GM15510 (cell line): ENCODE results near the gene SH3RF2.

Experiments used
- POLR2A ChIP-seq: IDR thresholded peaks from 3 replicates; pipeline ENCODE4 v1.6.1; 2011; ENCODE audit warnings: borderline replicate concordance; ENCODE audit not compliant: insufficient read length; ENCODE audit errors: extremely low read depth

SH3RF2 gene, protein sequence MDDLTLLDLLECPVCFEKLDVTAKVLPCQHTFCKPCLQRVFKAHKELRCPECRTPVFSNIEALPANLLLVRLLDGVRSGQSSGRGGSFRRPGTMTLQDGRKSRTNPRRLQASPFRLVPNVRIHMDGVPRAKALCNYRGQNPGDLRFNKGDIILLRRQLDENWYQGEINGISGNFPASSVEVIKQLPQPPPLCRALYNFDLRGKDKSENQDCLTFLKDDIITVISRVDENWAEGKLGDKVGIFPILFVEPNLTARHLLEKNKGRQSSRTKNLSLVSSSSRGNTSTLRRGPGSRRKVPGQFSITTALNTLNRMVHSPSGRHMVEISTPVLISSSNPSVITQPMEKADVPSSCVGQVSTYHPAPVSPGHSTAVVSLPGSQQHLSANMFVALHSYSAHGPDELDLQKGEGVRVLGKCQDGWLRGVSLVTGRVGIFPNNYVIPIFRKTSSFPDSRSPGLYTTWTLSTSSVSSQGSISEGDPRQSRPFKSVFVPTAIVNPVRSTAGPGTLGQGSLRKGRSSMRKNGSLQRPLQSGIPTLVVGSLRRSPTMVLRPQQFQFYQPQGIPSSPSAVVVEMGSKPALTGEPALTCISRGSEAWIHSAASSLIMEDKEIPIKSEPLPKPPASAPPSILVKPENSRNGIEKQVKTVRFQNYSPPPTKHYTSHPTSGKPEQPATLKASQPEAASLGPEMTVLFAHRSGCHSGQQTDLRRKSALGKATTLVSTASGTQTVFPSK

DNA sequence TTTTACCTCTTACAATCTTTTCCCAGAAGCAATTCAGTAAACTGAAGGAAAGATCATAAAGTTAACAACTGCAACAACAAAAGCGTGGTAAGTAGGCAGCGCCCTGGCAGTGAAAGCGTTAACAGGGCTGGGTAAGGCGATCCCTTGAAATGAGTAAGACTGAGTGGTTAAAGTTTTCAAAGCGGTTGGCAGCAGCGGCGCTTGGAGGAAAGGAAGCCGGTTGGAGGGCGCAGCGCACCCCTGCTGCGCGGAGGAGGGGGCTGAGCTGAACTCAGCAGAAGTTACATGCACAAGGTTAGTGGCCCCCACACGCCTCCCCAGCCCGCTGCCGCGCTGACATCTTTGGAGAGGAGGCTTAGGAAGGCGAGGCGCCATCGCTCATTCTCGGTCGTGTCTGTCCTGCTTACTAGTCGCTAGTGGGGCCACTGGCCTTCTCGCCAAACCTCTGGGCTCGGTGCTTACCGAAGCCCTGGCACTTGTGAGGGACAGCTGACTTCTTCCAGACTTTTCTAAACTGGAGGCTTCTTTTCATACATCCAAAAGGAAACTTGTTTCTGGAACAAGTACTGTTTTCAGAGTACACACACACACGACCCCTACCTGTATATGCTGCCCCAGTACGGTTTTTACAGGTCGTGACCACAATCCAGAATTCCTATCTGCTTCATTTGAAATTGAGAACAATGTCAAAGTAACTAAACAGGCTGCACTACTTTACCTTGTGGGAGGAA lies at the start of gene SH3RF2:
Gene SH3RF2 (plus strand): TSS at position 178 of the 731 bp plus-strand sequence. CDS start 1,351 bp downstream, outside the sequence.
- TF ChIP-seq POLR2A: no peak

DNA sequence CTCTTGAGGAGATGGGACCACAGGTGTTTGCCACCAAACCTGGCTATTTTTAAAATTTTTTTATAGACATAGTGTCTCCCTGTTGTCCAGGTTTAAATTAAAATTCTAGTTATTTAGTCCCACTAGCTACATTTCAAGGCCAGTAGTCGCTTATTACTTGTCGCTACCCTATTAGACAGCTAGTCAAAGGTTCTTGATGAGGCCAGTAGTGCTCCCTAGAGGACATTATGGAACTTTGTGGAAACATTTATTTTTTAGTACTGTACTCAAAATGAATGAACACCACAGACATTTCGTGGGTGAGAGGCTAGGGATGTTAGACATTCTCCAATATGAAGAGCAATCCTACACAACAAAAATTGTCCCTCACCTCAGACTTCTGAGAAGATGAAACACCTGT lies 49.2 kb upstream of the SH3RF2 start:
- TF ChIP-seq POLR2A: no peak

GRCh38 chr5:145887976-145888574 lies 48.3 kb upstream of the SH3RF2 start:
- no peak for TF ChIP-seq POLR2A

DNA sequence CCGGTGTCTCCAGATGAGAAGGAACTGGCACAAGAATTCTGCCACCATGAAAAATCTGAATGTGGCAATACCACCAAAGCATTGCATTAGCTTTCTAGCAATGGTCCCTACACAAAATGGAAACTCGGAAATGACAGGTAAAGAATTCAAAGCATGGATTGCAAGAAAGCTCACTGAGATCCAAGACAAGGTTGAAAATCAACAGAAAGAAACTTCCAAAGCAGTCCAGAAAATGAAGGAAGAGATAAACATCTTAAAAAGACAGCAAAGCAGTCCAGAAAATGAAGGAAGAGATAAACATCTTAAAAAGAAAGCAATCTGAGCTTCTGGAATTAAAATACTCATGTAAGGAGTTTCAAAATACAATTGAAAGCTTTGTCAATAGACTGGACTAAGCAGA lies 46.8 kb upstream of the SH3RF2 start:
- no peak for TF ChIP-seq POLR2A

DNA sequence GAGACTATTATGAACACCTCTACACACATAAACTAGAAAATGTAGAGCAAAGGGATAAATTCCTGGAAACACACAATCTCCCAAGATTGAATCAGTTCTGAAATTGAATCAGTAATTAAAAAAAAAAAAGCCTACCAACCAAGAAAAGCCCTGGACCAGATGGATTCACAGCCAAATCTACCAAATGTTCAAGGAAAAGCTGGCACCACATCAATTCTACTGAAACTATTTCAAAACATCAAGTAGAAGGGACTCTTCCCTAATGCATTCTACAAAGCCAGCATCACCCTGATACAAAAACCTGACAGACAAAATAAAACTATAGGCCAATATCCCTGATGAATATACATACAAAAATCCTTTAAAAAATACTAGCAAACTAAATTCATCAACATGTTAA lies 38.2 kb upstream of the SH3RF2 start:
- TF ChIP-seq POLR2A: no peak

- no peak for TF ChIP-seq POLR2A
Measured at GRCh38 chr5:145902421-145902820, 34.0 kb upstream of the SH3RF2 start.

- TF ChIP-seq POLR2A: no peak
Measured at GRCh38 chr5:145903113-145903512, 33.3 kb upstream of the SH3RF2 start.

DNA sequence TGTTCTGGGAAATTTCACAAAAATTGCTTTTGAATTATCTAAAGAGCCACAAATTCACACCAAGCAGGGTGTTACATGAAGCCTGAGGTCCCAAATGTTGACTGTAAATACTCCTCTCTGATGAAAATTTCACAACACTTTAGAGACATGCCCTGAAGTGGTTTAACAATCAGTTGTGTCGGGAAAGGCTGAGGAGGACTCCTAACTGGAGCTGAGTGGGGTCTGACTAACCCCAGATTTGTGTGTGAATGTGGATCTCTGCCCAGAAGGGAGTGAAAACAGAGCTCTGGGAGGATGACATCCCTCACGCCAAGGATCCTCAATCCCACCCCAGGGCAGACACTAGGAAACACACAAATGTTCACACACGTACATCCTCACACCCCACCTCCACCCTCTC lies 32.5 kb upstream of the SH3RF2 start:
- TF ChIP-seq POLR2A: no peak

GRCh38 chr5:145904743-145905142 lies 31.6 kb upstream of the SH3RF2 start:
- TF ChIP-seq POLR2A: no peak

DNA sequence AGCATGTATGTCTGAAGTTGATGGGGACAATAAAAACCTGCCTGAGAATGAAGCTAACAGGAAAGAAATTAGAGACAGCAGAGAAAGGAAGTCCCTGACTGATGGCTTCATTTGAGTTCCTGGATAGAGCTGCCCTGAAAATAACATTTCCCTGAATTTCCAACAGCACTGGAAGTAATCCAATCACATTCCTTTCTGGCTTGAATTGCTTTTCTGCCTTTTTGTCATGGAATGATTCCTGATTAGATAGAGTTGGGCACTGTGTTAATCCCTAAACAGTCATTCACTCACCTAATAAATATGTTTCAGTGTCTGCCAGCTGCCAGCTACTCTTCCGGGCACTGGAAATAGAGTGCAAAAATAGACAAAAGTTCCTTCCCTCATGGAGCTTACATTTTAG lies 30.0 kb upstream of the SH3RF2 start:
- TF ChIP-seq POLR2A: no peak

DNA sequence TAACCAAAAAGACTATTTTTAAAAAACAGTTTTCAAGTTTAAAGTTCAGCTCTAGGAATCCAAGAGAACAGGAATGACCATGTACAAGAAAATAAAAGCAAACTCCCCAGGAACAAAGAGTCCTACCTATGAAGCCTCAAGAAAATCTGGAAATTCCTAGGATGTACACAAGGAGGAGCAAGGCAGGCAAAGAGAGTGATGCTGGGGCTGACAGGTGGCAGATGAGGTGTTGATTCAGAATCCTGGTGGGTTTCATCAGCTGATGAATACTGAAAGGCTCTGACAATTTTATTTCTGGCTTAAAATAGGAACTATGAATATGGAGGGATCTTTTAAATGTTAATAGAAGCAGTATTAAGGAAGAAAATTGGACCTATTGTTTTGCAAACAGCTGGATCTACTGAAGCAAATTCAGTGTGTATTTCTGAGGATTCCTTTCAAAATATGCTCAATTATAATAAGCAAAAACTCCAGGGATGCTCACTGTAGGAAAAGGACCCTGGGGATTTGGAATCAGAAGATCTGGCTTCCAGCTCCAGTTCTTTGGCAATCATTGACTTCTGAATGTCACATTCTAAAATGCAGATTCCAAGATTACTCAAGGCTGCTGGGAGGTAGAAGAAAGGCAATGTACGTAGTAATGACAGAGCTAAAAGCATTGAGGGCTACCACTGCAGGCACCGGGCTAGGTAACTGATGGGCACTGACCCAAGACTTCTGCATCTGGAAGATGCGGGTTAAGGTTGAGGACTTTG lies 28.0 kb upstream of the SH3RF2 start:
- no peak for TF ChIP-seq POLR2A

DNA sequence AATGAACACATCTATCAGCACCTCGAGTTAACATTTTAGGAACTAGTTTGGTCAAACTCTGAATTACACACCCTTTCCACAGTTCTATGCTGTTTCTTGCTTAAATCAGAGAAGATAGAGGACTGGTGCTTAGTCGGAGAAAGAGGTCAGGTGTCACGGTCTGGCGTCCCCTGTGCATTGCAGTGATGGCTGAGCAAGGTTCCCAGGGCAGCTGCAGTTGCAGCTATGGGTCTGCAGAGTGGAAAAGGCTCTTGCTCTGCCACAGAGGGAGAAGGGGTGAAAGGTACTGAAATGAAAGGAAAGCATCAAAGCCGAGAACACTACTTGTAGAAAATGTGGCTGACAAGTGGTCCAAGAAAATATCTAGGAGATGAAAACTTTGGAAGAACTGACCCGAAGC lies 25.2 kb upstream of the SH3RF2 start:
- TF ChIP-seq POLR2A: no peak

DNA sequence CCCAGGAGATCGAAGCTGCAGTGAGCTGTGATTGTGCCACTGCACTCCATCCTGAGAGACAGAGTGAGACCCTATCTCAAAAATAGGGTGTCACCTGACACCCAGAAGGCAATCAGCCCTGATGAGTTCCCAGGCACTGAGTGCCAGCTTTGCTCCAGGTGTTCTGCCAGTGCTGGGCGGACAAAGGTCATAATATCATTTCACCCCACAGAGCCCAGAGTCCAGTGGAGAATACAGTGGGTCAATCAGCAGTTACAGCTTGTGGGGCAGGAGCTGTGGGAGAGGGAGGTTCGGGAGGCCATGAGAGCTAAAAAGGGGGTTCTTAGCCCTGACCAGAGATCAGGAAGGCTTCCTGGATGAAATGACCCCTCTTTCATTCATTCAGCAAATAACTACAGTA lies 24.4 kb upstream of the SH3RF2 start:
- TF ChIP-seq POLR2A: no peak

GRCh38 chr5:145912594-145912993 lies 23.8 kb upstream of the SH3RF2 start:
- TF ChIP-seq POLR2A: no peak
